Ovary (tissue), 3 donors: Measurements from ENCODE around the gene C14orf39.
"Not testable (repeated sequence)": the region's sequence is repeated elsewhere in the genome, so short reads cannot be mapped to it uniquely, and the experiment has no call there.

Source experiments
- CTCF ChIP-seq, 3 donors: fragments of 450-650 bp in 2 of 3; fragments of 200-600 bp in 1 of 3; IDR thresholded peaks; one replicate each; pipeline versions ENCODE4 v1.5.1 to v1.8.0; 2016 to 2022; ENCODE audit warnings: antibody characterized with exemption in 3 of 3, mild to moderate bottlenecking in 1 of 3
- EP300 ChIP-seq: sonication (generic); formaldehyde crosslinking; IDR thresholded peaks from one replicate; pipeline ENCODE4 v1.6.1; 2017; ENCODE audit warnings: antibody characterized with exemption
- POLR2A ChIP-seq: fragments of 450-650 bp; IDR thresholded peaks from one replicate; pipeline ENCODE4 v1.6.1; 2017; ENCODE audit warnings: antibody characterized with exemption, mild to moderate bottlenecking, moderate library complexity
- donor health status: DM: no; HTN: no; CAD: no.

DNA sequence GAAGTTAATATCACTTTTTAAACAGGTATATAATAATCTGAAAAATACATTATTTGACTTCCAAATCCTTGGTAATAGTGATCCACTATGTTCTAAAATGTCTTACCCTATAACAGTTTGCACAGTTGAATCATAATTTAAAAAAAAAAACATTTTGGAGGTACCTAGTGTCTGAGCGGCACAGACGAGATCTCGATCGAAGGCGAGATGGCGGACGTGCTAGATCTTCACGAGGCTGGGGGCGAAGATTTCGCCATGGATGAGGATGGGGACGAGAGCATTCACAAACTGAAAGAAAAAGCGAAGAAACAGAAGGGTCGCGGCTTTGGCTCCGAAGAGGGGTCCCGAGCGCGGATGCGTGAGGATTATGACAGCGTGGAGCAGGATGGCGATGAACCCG is 88.3 kb downstream of the C14orf39 start:
- TF ChIP-seq EP300; CTCF (IDR thresholded peaks at IDR 0.05); POLR2A: not testable (repeated sequence)
